ENCODE results near the gene AHCTF1.

GRCh38 chr1:246794828-246795671 is 136.7 kb downstream of the AHCTF1 start:
- no peak for TF ChIP-seq CTCF (IDR thresholded peaks at IDR 0.05; ENCODE audit: insufficient read depth, low read depth, low read length)
- TF ChIP-seq EZH2 (IDR thresholded peaks at IDR 0.05; ENCODE audit: insufficient read depth, low read length): no peak
